ENCODE data around the gene HDAC9. TPM values are rescaled to one million over a fixed set of nuclear protein-coding genes. Genes with fewer than 3 reads are reported as not detected.

Gene HDAC9
- total and polyA plus RNA-seq, 2 experiments from 2014 or later: 3.7 to 9.4 TPM

- TF ChIP-seq EZH2phosphoT487 (IDR thresholded peaks at IDR 0.05; ENCODE audit: low read depth, severe bottlenecking, unreplicated experiment) (no peak), CTCF (IDR thresholded peaks at IDR 0.05; ENCODE audit: poor library complexity) (no peak), EZH2 (IDR thresholded peaks at IDR 0.05; ENCODE audit: borderline replicate concordance) (no peak)
Measured at GRCh38 chr7:18573410-18574234, 78.1 kb downstream of the HDAC9 start.

DNA sequence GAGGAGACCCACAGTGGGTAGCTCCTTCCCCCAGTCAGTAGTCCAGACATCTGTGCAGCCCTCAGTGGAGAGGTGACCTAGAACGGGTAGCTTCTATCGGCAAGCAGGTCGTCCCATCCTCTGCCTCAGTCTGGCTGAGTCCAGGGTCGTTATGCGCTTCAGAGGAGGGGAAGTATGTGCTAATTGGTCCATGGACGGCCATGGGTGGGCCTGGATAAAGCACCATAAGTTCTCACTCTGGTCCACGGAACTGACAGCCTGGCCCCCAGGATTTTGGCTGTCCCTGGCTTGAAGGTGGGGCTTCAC is 78.6 kb downstream of the HDAC9 start:
- DNase-seq (ENCODE audit: low spot score): no peak
- Histone ChIP-seq H3K79me2 (no peaks in the 10 kb centered on the region), H3K4me3 (no peak overlapping the region), H3K9me2 (replicated peaks; ENCODE audit: insufficient read depth) (no peaks in the 10 kb centered on the region), H3K4me2 (no peak overlapping the region), H3K27ac (no peak overlapping the region), H2AFZ (no peak overlapping the region), H4K20me1 (ENCODE audit: insufficient read depth, poor library complexity, severe bottlenecking) (no peaks in the 10 kb centered on the region), H3K36me3 (replicated peaks; ENCODE audit: insufficient read depth, low read depth) (no peaks in the 10 kb centered on the region), H3K4me1 (ENCODE audit: insufficient read depth) (no peaks in the 10 kb centered on the region), H3K9me3 (ENCODE audit: low read depth) (no peaks in the 10 kb centered on the region), H3K27me3 (no peaks in the 10 kb centered on the region)
- 94% methylated on average over 7 of the region's 7 CpGs for WGBS (ENCODE audit: low lambda C conversion rate, missing lambda C conversion rate)
- TF ChIP-seq EZH2phosphoT487 (IDR thresholded peaks at IDR 0.05; ENCODE audit: low read depth, severe bottlenecking, unreplicated experiment): no peak
- TF ChIP-seq CTCF (IDR thresholded peaks at IDR 0.05; ENCODE audit: poor library complexity): no peak
- no peak for TF ChIP-seq EZH2 (IDR thresholded peaks at IDR 0.05; ENCODE audit: borderline replicate concordance)

More at GRCh38 chr7:18573410-18574234, 78.1 kb downstream of the HDAC9 start:
- H3K9me3 ChIP-seq (ENCODE audit: low read depth): no peaks in the 10 kb centered on the region
- H3K27me3 ChIP-seq: no peaks in the 10 kb centered on the region
- WGBS (ENCODE audit: low lambda C conversion rate, missing lambda C conversion rate): 94% methylated on average over 20 of the region's 20 CpGs
- H3K27ac ChIP-seq: no peak overlapping the region
- H3K79me2 ChIP-seq: no peaks in the 10 kb centered on the region
- no peaks in the 10 kb centered on the region for H3K4me1 ChIP-seq (ENCODE audit: insufficient read depth)
- no peak for DNase-seq (ENCODE audit: low spot score)
- no peaks in the 10 kb centered on the region for H4K20me1 ChIP-seq (ENCODE audit: insufficient read depth, poor library complexity, severe bottlenecking)
- H2AFZ ChIP-seq: no peak overlapping the region
- H3K9me2 ChIP-seq (replicated peaks; ENCODE audit: insufficient read depth): no peaks in the 10 kb centered on the region
- H3K36me3 ChIP-seq (replicated peaks; ENCODE audit: insufficient read depth, low read depth): no peaks in the 10 kb centered on the region
- H3K4me3 ChIP-seq: no peak overlapping the region
- no peak overlapping the region for H3K4me2 ChIP-seq

DNA sequence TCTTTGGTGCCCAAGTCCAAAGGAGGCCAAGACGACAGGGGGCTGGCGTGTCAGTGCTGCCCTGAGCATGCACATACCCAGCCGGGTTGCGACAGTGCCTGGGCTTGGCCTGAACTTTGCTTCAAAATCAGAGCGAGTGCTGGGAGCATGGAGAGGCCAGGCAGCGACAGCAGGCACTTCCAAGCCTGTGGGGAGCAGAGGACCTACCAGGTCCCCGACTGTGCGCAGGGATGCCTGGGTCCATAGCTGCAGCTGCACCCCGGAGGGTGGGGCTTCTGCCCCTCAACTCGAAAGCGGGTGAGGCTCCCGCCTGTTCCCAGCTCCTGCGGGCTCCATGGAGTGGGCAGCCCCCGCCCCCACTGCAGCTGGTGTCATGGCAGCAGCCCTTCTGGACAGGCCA is 79.1 kb downstream of the HDAC9 start:
- Histone ChIP-seq H3K27ac (no peak overlapping the region), H3K9me3 (ENCODE audit: low read depth) (no peaks in the 10 kb centered on the region), H3K4me1 (ENCODE audit: insufficient read depth) (no peaks in the 10 kb centered on the region), H3K4me2 (no peak overlapping the region), H3K79me2 (no peaks in the 10 kb centered on the region), H3K9me2 (replicated peaks; ENCODE audit: insufficient read depth) (no peaks in the 10 kb centered on the region), H4K20me1 (ENCODE audit: insufficient read depth, poor library complexity, severe bottlenecking) (no peaks in the 10 kb centered on the region), H3K4me3 (no peak overlapping the region), H3K36me3 (replicated peaks; ENCODE audit: insufficient read depth, low read depth) (no peaks in the 10 kb centered on the region), H2AFZ (no peak overlapping the region), H3K27me3 (no peaks in the 10 kb centered on the region)
- no peak for DNase-seq (ENCODE audit: low spot score)
- WGBS (ENCODE audit: low lambda C conversion rate, missing lambda C conversion rate): 96% methylated on average over 13 of the region's 14 CpGs
- TF ChIP-seq CTCF (IDR thresholded peaks at IDR 0.05; ENCODE audit: poor library complexity): no peak
- no peak for TF ChIP-seq EZH2 (IDR thresholded peaks at IDR 0.05; ENCODE audit: borderline replicate concordance)
- TF ChIP-seq EZH2phosphoT487 (IDR thresholded peaks at IDR 0.05; ENCODE audit: low read depth, severe bottlenecking, unreplicated experiment): no peak

All from hepatocyte (in vitro differentiated cells).